ENCODE data around the gene C4orf51. TPM values are rescaled to one million over a fixed set of nuclear protein-coding genes. Genes with fewer than 3 reads are reported as not detected.

Gene C4orf51
- total and polyA plus RNA-seq, 8 donors, result not detected

- TF ChIP-seq CTCF (IDR thresholded peaks at IDR 0.05), result no peak
- peaks cover 15 to 19% of the 10 kb centered on the region in 2 donors for H3K4me1 ChIP-seq
- no peaks in the 10 kb centered on the region for H3K9me3 ChIP-seq
- no peak overlapping the region for H3K4me3 ChIP-seq
- no peak for ATAC-seq
- H3K27ac ChIP-seq, result no peak overlapping the region
- no peaks in the 10 kb centered on the region for H3K36me3 ChIP-seq
- DNase-seq, result no peak
- intact Hi-C loops (cut with DNase I), result loop anchor here in 1 of 2 donors (10.0 kb wide), 1 partner anchor 115 kb away; no protein-coding TSS in a partner anchor
- no peaks in the 10 kb centered on the region for H3K27me3 ChIP-seq
Measured at GRCh38 chr4:145739845-145740244, 59.9 kb downstream of the C4orf51 start.

GRCh38 chr4:145740806-145741205 is 60.9 kb downstream of the C4orf51 start:
- ATAC-seq, result no peak
- H3K9me3 ChIP-seq, result no peaks in the 10 kb centered on the region
- no peak for DNase-seq
- no peaks in the 10 kb centered on the region for H3K36me3 ChIP-seq
- H3K27me3 ChIP-seq, result no peaks in the 10 kb centered on the region
- no peak for TF ChIP-seq CTCF (IDR thresholded peaks at IDR 0.05)
- H3K4me3 ChIP-seq, result no peak overlapping the region
- H3K4me1 ChIP-seq, result peaks cover 7 to 11% of the 10 kb centered on the region in 2 donors
- intact Hi-C loops (cut with DNase I), result no loop called here
- no peak overlapping the region for H3K27ac ChIP-seq

GRCh38 chr4:145743641-145744040 is 63.7 kb downstream of the C4orf51 start:
- Histone ChIP-seq H3K9me3 (no peaks in the 10 kb centered on the region), H3K27me3 (no peaks in the 10 kb centered on the region), H3K36me3 (no peaks in the 10 kb centered on the region), H3K27ac (no peak overlapping the region), H3K4me1 (no peaks in the 10 kb centered on the region), H3K4me3 (no peak overlapping the region)
- TF ChIP-seq CTCF (IDR thresholded peaks at IDR 0.05), result no peak
- ATAC-seq (no peak), DNase-seq (no peak)
- intact Hi-C loops (cut with DNase I), result no loop called here

- Histone ChIP-seq H3K36me3 (peaks cover 0 to 2% of the 10 kb centered on the region in 2 donors), H3K27ac (no peak overlapping the region), H3K4me1 (no peaks in the 10 kb centered on the region), H3K4me3 (no peak overlapping the region), H3K27me3 (no peaks in the 10 kb centered on the region), H3K9me3 (no peaks in the 10 kb centered on the region)
- no peak for TF ChIP-seq CTCF (IDR thresholded peaks at IDR 0.05)
- intact Hi-C loops (cut with DNase I), result no loop called here
- ATAC-seq (no peak), DNase-seq (no peak)
Measured at GRCh38 chr4:145755802-145756201, 75.9 kb downstream of the C4orf51 start.

- H3K36me3 ChIP-seq, result peaks cover 0 to 7% of the 10 kb centered on the region in 2 donors
- no peak overlapping the region for H3K27ac ChIP-seq
- no peak overlapping the region for H3K4me3 ChIP-seq
- no peaks in the 10 kb centered on the region for H3K27me3 ChIP-seq
- H3K9me3 ChIP-seq, result no peaks in the 10 kb centered on the region
- no peaks in the 10 kb centered on the region for H3K4me1 ChIP-seq
- no peak for DNase-seq
- intact Hi-C loops (cut with DNase I), result no loop called here
- no peak for ATAC-seq
- no peak for TF ChIP-seq CTCF (IDR thresholded peaks at IDR 0.05)
Measured at GRCh38 chr4:145756244-145756643, 76.3 kb downstream of the C4orf51 start.

Data from left lung (tissue), 10 donors.